ENCODE measurements around the gene ROM1. TPM values are rescaled to one million over a fixed set of nuclear protein-coding genes. Genes with fewer than 3 reads are reported as not detected.
A peak's percentile ranks its signal among the peaks of the same experiment; 100 is the strongest.

The ROM1 gene
- polyA plus RNA-seq, 3 donors = 0.51 to 1.4 (median 0.75) TPM

DNA sequence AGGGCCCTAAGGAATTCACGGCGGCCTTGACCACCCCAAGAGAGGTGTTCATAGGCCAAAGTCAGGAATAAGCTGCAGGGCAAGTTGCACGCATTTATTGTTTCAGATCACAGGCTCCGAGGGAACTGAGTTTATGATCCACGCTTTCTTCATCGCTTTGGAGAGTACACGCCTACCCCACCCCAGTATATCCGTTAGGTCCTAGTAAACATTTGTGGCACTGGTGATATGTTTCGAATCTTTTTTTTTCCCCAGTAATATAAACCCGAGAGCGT is 32.6 kb downstream of the ROM1 start:
- 40% methylated on average over 4 of the region's 11 CpGs for whole genome bisulfite sequencing (ENCODE audit: insufficient coverage)
- H3K27me3 Mint-ChIP-seq (ENCODE audit: low read depth in 3 of 3) = peaks cover 0 to 4% (median 0%) of the 10 kb centered on the region in 3 donors

DNA sequence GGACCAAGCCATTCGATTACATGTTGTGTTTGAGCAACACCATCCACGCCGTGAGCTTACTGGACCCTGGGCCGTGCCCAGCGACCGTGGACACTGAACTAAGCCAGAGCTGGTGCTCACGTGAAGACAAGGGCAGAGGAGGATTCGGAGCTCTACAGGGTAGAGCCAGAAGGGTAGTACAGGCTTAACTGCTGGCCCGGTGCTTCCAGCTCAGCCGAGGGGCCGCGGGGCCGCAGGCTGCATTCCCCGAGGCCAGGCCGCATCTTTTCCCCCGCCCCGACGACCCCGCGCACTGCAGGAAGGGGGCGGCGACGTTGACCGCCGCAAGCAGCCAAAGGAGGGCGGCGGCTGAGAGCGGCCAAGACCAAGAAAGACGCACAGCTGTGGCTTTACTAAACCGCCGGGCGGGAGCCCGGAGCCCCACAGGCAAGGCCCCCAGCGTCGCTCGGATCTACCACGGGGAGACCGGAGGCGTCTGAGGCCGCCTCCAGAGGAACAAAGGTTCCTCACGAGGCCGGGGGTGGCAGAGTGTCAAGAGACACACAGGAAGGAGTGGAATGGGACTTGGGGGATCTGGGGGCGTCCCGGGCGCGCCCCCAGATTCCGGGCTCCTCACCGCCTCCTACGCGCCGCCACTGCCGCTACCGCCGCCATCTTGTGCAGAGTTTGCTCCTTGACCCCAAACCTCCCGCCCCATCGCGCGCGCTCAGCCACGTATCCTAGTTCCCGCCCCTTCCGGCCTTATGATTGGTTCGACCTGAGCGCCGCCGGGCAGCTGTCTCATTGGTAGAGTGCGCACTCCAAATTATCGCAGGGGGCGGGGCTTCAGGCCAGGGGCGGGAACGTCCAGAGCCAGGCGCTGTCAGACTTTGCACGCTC is 33.1 kb downstream of the ROM1 start, which contains the start of gene GANAB:
TSS of gene GANAB (minus strand) at position 668 of the 879 bp plus-strand sequence. CDS start at position 654, 14 bp downstream.
- peaks cover 18% of the 10 kb centered on the region for H3K4me1 Mint-ChIP-seq
- no peaks in the 10 kb centered on the region for H3K9me3 Mint-ChIP-seq
- Histone ChIP-seq H3K4me1 (ENCODE audit: control insufficient read depth in 1 of 2, insufficient read depth in 2 of 2, low read length in 2 of 2) (peaks cover 16 to 24% of the 10 kb centered on the region in 2 donors), H2AFZ (ENCODE audit: insufficient read depth, low read depth, low read length, poor library complexity, severe bottlenecking) (peak within 1 kb of the TSS; percentile 84), H3K79me2 (ENCODE audit: insufficient read depth, low read length) (peaks cover 72% of the 10 kb centered on the region), H3K27me3 (ENCODE audit: control insufficient read depth in 2 of 2, insufficient read depth in 2 of 2, low read length in 2 of 2) (no peaks in the 10 kb centered on the region), H3K4me2 (replicated peaks; ENCODE audit: extremely low read depth, low read length, poor library complexity, severe bottlenecking) (peak within 1 kb of the TSS; percentile 98), H4K20me1 (ENCODE audit: insufficient read depth, low read length) (peaks cover 4% of the 10 kb centered on the region), H3K4me3 (replicated peaks in 1 of 3; ENCODE audit: low read depth in 2 of 3, low read length in 3 of 3) (peak within 1 kb of the TSS; percentile 91 to 99 (median 91)), H3K9ac (ENCODE audit: insufficient read depth, low read length, poor library complexity, severe bottlenecking) (peak within 1 kb of the TSS; percentile 96), H3K9me3 (replicated peaks in 1 of 2; ENCODE audit: control insufficient read depth in 1 of 2, insufficient read depth in 1 of 2, low read length in 2 of 2) (no peaks in the 10 kb centered on the region), H3K27ac (ENCODE audit: low read depth in 1 of 2, low read length in 2 of 2) (peak within 1 kb of the TSS; percentile 74 to 90), H3K36me3 (replicated peaks in 1 of 2; ENCODE audit: control insufficient read depth in 1 of 2, insufficient read depth in 2 of 2, low read length in 2 of 2) (peaks cover 25 to 45% of the 10 kb centered on the region in 2 donors)
- peaks cover 18 to 41% of the 10 kb centered on the region in 2 donors for H3K36me3 Mint-ChIP-seq
- TF ChIP-seq, protein P1, sequence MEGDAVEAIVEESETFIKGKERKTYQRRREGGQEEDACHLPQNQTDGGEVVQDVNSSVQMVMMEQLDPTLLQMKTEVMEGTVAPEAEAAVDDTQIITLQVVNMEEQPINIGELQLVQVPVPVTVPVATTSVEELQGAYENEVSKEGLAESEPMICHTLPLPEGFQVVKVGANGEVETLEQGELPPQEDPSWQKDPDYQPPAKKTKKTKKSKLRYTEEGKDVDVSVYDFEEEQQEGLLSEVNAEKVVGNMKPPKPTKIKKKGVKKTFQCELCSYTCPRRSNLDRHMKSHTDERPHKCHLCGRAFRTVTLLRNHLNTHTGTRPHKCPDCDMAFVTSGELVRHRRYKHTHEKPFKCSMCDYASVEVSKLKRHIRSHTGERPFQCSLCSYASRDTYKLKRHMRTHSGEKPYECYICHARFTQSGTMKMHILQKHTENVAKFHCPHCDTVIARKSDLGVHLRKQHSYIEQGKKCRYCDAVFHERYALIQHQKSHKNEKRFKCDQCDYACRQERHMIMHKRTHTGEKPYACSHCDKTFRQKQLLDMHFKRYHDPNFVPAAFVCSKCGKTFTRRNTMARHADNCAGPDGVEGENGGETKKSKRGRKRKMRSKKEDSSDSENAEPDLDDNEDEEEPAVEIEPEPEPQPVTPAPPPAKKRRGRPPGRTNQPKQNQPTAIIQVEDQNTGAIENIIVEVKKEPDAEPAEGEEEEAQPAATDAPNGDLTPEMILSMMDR (IDR thresholded peaks at IDR 0.05) = no peak
- peaks cover 0 to 4% (median 0%) of the 10 kb centered on the region in 3 donors for H3K27me3 Mint-ChIP-seq (ENCODE audit: low read depth in 3 of 3)
- whole genome bisulfite sequencing (ENCODE audit: insufficient coverage) = under 1% methylated on average over 71 of the region's 73 CpGs
- H3K27ac Mint-ChIP-seq = peak within 1 kb of the TSS; percentile 85 to 98 (median 91)
- DNase-seq = peak; percentile 97 to 98 (median 97)
- intact Hi-C loops (cut with micrococcal nuclease) = loop anchor here in 1 of 2 donors (5.0 kb wide), 1 partner anchor 44 kb away; the partner anchor contains the start of gene MTA2
- peak within 1 kb of the TSS; percentile 87 to 94 for H3K4me3 Mint-ChIP-seq

More for the DNA sequence above, 32.6 kb downstream of the ROM1 start:
- Mint-ChIP-seq H3K36me3 (peaks cover 20 to 41% of the 10 kb centered on the region in 2 donors), H3K4me1 (peaks cover 21% of the 10 kb centered on the region), H3K4me3 (peak overlapping the region; percentile 87 to 94), H3K27ac (peak overlapping the region; percentile 85 to 98 (median 91)), H3K9me3 (no peaks in the 10 kb centered on the region)
- Histone ChIP-seq H3K4me2 (replicated peaks; ENCODE audit: extremely low read depth, low read length, poor library complexity, severe bottlenecking) (peak overlapping the region; percentile 98), H3K27me3 (ENCODE audit: control insufficient read depth in 2 of 2, insufficient read depth in 2 of 2, low read length in 2 of 2) (no peaks in the 10 kb centered on the region), H3K36me3 (replicated peaks in 1 of 2; ENCODE audit: control insufficient read depth in 1 of 2, insufficient read depth in 2 of 2, low read length in 2 of 2) (peaks cover 25 to 45% of the 10 kb centered on the region in 2 donors), H3K27ac (ENCODE audit: low read depth in 1 of 2, low read length in 2 of 2) (peak overlapping the region; percentile 74 to 90), H3K4me3 (replicated peaks in 1 of 3; ENCODE audit: low read depth in 2 of 3, low read length in 3 of 3) (peak overlapping the region; percentile 91 to 99 (median 91)), H2AFZ (ENCODE audit: insufficient read depth, low read depth, low read length, poor library complexity, severe bottlenecking) (peak overlapping the region; percentile 84), H3K9ac (ENCODE audit: insufficient read depth, low read length, poor library complexity, severe bottlenecking) (peak overlapping the region; percentile 96), H4K20me1 (ENCODE audit: insufficient read depth, low read length) (peaks cover 4% of the 10 kb centered on the region), H3K4me1 (ENCODE audit: control insufficient read depth in 1 of 2, insufficient read depth in 2 of 2, low read length in 2 of 2) (peaks cover 16 to 24% of the 10 kb centered on the region in 2 donors), H3K79me2 (ENCODE audit: insufficient read depth, low read length) (peaks cover 72% of the 10 kb centered on the region), H3K9me3 (replicated peaks in 1 of 2; ENCODE audit: control insufficient read depth in 1 of 2, insufficient read depth in 1 of 2, low read length in 2 of 2) (no peaks in the 10 kb centered on the region)
- intact Hi-C loops (cut with micrococcal nuclease) = loop anchor here in 1 of 2 donors (5.0 kb wide), 1 partner anchor 43 kb away; the partner anchor contains the start of gene MTA2
- no peak for DNase-seq
- TF ChIP-seq, protein P1 (IDR thresholded peaks at IDR 0.05) = no peak

All from CD14-positive monocyte (primary cell).